OCI-LY3 (cell line): Measurements from ENCODE around the gene CABP5.
"Not testable (repeated sequence)": the region's sequence is repeated elsewhere in the genome, so short reads cannot be mapped to it uniquely, and the experiment has no call there.

Source experiments
- H2AFZ ChIP-seq: fragments of 200-600, 300-600 bp; shearing (Covaris generic); 2 replicates; pipeline ENCODE4 v1.6.0; 2014; ENCODE audit warnings: antibody characterized with exemption, low read depth, low read length
- H3K27ac ChIP-seq: fragments of 200-600, 300-600 bp; sonication (generic); 2 replicates; pipeline ENCODE4 v1.5.1; 2014; ENCODE audit warnings: mild to moderate bottlenecking, low read length, moderate library complexity, mixed read lengths
- H3K27me3 ChIP-seq: fragments of 200-600, 300-600 bp; sonication (generic); 2 replicates; pipeline ENCODE4 v1.6.1; 2014; ENCODE audit warnings: low read depth, low read length, mixed read lengths
- H3K36me3 ChIP-seq: fragments of 200-600, 300-600 bp; sonication (generic); replicated peaks from 2 replicates; pipeline ENCODE3; 2014; ENCODE audit warnings: low read depth, low read length, mixed read lengths
- H3K4me1 ChIP-seq: fragments of 300-600, 200-600 bp; sonication (generic); 2 replicates; pipeline ENCODE4 v1.6.1; 2014; ENCODE audit warnings: low read length, mixed read lengths
- H3K4me2 ChIP-seq: fragments of 200-600, 300-600 bp; sonication (generic); 2 replicates; pipeline ENCODE4 v1.6.1; 2014; ENCODE audit warnings: low read length, mixed read lengths
- H3K4me3 ChIP-seq: fragments of 300-600, 200-600 bp; sonication (generic); 2 replicates; pipeline ENCODE4 v1.5.1; 2014; ENCODE audit warnings: antibody characterized with exemption, mild to moderate bottlenecking, low read length, moderate library complexity
- H3K79me2 ChIP-seq: fragments of 300-600, 200-600 bp; shearing (Covaris generic); 2 replicates; pipeline ENCODE4 v1.6.1; 2014; ENCODE audit warnings: mild to moderate bottlenecking, low read length, mixed read lengths
- H3K9ac ChIP-seq: fragments of 300-600, 200-600 bp; shearing (Covaris generic); 2 replicates; pipeline ENCODE4 v1.6.0; 2014; ENCODE audit warnings: mild to moderate bottlenecking, low read length, moderate library complexity
- H3K9me3 ChIP-seq: fragments of 200-600, 300-600 bp; shearing (Covaris generic); 2 replicates; pipeline ENCODE4 v1.6.1; 2014; ENCODE audit warnings: low read length, mixed read lengths; ENCODE audit not compliant: insufficient read depth
- H4K20me1 ChIP-seq: fragments of 200-600, 300-600 bp; sonication (generic); 2 replicates; pipeline ENCODE4 v1.6.1; 2016; ENCODE audit warnings: low read length, mixed read lengths; ENCODE audit not compliant: insufficient read depth
- CTCF ChIP-seq: fragments of 200-600, 300-600 bp; sonication (generic); IDR thresholded peaks from 2 replicates; pipeline ENCODE4 v1.5.1; 2014; ENCODE audit warnings: antibody characterized with exemption, low read length, low read depth
- EZH2phosphoT487 ChIP-seq: fragments of 200-600 bp; shearing (Covaris generic); IDR thresholded peaks from 2 replicates; pipeline ENCODE4 v1.6.1; 2018; ENCODE audit warnings: antibody characterized with exemption, mixed run types, low read depth

CABP5 gene

GRCh38 chr19:48085076-48085475 is 41.2 kb upstream of the CABP5 start:
- no peak overlapping the region for H3K4me2 ChIP-seq
- no peaks in the 10 kb centered on the region for H3K79me2 ChIP-seq
- no peaks in the 10 kb centered on the region for H3K36me3 ChIP-seq
- H3K9ac ChIP-seq = no peak overlapping the region
- no peaks in the 10 kb centered on the region for H3K9me3 ChIP-seq
- no peaks in the 10 kb centered on the region; the same call in 1 of the 2 replicates for H3K4me1 ChIP-seq
- H3K27me3 ChIP-seq = no peaks in the 10 kb centered on the region
- H4K20me1 ChIP-seq = no peaks in the 10 kb centered on the region
- H3K27ac ChIP-seq = no peak overlapping the region
- no peak overlapping the region for H3K4me3 ChIP-seq
- TF ChIP-seq CTCF (no peak), EZH2phosphoT487 (no peak)
- H2AFZ ChIP-seq = no peak overlapping the region

GRCh38 chr19:48081106-48081505 is 37.2 kb upstream of the CABP5 start:
- Histone ChIP-seq H3K27me3 (no peaks in the 10 kb centered on the region), H3K4me1 (no peaks in the 10 kb centered on the region), H2AFZ (no peak overlapping the region), H3K9me3 (no peaks in the 10 kb centered on the region), H4K20me1 (no peaks in the 10 kb centered on the region), H3K4me2 (no peak overlapping the region), H3K4me3 (no peak overlapping the region), H3K27ac (no peak overlapping the region), H3K9ac (no peak overlapping the region), H3K79me2 (no peaks in the 10 kb centered on the region), H3K36me3 (no peaks in the 10 kb centered on the region)
- TF ChIP-seq EZH2phosphoT487 = no peak
- TF ChIP-seq CTCF = no peak

GRCh38 chr19:48070177-48070769 is 26.4 kb upstream of the CABP5 start:
- H4K20me1 ChIP-seq, H3K4me3 ChIP-seq, H3K4me2 ChIP-seq, H2AFZ ChIP-seq, H3K36me3 ChIP-seq, H3K79me2 ChIP-seq, H3K27ac ChIP-seq, H3K9me3 ChIP-seq, H3K9ac ChIP-seq, H3K4me1 ChIP-seq, H3K27me3 ChIP-seq: not testable (repeated sequence)

- no peaks in the 10 kb centered on the region for H4K20me1 ChIP-seq
- H3K36me3 ChIP-seq = no peaks in the 10 kb centered on the region
- no peaks in the 10 kb centered on the region for H3K4me1 ChIP-seq
- H3K9me3 ChIP-seq = no peaks in the 10 kb centered on the region
- no peak overlapping the region for H2AFZ ChIP-seq
- H3K27ac ChIP-seq = no peak overlapping the region
- TF ChIP-seq CTCF = no peak
- no peak for TF ChIP-seq EZH2phosphoT487
- no peak overlapping the region for H3K4me3 ChIP-seq
- H3K79me2 ChIP-seq = no peaks in the 10 kb centered on the region
- H3K9ac ChIP-seq = no peak overlapping the region
- 0 out of 2 replicates have a peak, but pooled peaks cover 3% of the 10 kb centered on the region for H3K27me3 ChIP-seq
- H3K4me2 ChIP-seq = no peak overlapping the region
Observed at GRCh38 chr19:48069435-48069834, 25.6 kb upstream of the CABP5 start.

- no peaks in the 10 kb centered on the region for H3K79me2 ChIP-seq
- H3K36me3 ChIP-seq = no peaks in the 10 kb centered on the region
- H3K27me3 ChIP-seq = 0 out of 2 replicates have a peak, but pooled peaks cover 3% of the 10 kb centered on the region
- no peak overlapping the region for H2AFZ ChIP-seq
- no peak for TF ChIP-seq EZH2phosphoT487
- H3K4me3 ChIP-seq = no peak overlapping the region
- no peaks in the 10 kb centered on the region for H4K20me1 ChIP-seq
- no peak overlapping the region for H3K9ac ChIP-seq
- H3K27ac ChIP-seq = no peak overlapping the region
- H3K4me2 ChIP-seq = no peak overlapping the region
- H3K4me1 ChIP-seq = no peaks in the 10 kb centered on the region
- H3K9me3 ChIP-seq = no peaks in the 10 kb centered on the region
Observed at GRCh38 chr19:48064509-48064908, 20.6 kb upstream of the CABP5 start.
